ENCODE measurements around the gene CACNG5. TPM values are rescaled to one million over a fixed set of nuclear protein-coding genes. Genes with fewer than 3 reads are reported as not detected.

Gene CACNG5
- total RNA-seq, 4 donors from 2014 or later, result not detected

DNA sequence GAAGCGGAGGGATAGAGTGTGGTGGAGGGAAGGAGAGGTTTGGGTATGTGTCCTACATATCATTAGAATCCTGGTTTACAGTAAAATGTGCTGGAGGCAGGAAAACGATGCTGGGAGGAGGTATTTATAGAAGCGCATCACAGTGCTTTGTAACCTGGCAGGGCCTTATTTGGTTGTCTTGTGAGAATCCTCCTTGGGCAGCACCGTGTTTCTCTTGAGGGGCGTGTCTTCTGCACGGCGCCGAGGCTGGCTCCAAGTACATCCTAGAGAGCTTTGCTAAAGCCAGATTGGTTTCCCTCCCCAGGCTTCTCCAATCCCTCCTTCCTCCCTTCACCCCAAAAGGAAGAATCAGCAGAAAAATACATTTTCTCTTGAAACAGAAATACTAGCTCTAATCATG is 24.4 kb downstream of the CACNG5 start:
- Histone ChIP-seq H3K9me3 (no peaks in the 10 kb centered on the region), H3K27ac (no peak overlapping the region), H3K36me3 (no peaks in the 10 kb centered on the region), H3K4me1 (no peaks in the 10 kb centered on the region), H3K27me3 (no peaks in the 10 kb centered on the region), H3K4me3 (no peak overlapping the region)
- no peak for DNase-seq
- no peak for TF ChIP-seq POLR2A (IDR thresholded peaks at IDR 0.05)
- TF ChIP-seq CTCF (IDR thresholded peaks at IDR 0.05), result no peak

DNA sequence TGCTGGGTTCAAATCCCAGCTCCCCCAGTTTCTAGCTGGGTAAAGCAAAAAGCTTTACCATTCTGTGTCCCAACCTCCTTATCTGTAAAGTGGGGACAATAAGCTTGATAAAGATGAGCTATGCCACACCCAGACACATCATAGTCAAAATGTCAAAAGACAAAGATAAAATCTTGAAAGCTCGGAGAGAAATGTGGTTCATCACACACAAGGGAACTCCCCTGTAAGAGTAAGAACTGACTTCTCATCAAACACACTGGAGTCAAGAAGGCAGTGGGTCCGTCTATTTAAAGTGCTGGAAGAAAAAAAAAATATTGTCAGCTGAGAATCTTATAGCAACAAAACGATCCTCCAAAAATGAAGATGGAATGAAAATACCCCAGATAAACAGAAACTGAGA is 25.3 kb downstream of the CACNG5 start:
- Histone ChIP-seq H3K9me3 (no peaks in the 10 kb centered on the region), H3K4me3 (no peak overlapping the region), H3K27ac (no peak overlapping the region), H3K27me3 (no peaks in the 10 kb centered on the region), H3K36me3 (no peaks in the 10 kb centered on the region), H3K4me1 (no peaks in the 10 kb centered on the region)
- DNase-seq, result no peak
- TF ChIP-seq CTCF (IDR thresholded peaks at IDR 0.05) (no peak), POLR2A (IDR thresholded peaks at IDR 0.05) (no peak)

DNA sequence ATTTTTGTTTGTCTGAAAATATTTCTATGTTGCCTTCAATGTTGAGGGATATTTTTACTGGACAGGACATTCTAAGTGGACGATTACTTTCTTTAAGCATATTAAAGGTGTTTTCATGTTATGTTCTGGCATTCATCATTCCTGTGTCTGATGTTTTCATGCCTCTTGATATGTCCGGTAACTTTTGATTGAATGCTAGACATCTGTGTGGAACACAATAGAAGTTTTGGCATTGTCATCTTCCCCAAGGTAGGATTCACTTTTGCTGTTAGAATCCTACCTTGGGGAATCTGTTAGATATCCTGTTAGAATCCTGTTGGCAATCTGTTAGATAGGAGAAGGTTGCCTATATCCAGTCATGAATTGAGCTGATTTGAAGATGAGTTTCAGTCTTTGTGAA is 28.9 kb downstream of the CACNG5 start:
- no peaks in the 10 kb centered on the region for H3K27me3 ChIP-seq
- no peak for TF ChIP-seq CTCF (IDR thresholded peaks at IDR 0.05)
- TF ChIP-seq POLR2A (IDR thresholded peaks at IDR 0.05), result no peak
- DNase-seq, result no peak
- H3K4me3 ChIP-seq, result no peak overlapping the region
- no peaks in the 10 kb centered on the region for H3K36me3 ChIP-seq
- H3K4me1 ChIP-seq, result no peaks in the 10 kb centered on the region
- no peaks in the 10 kb centered on the region for H3K9me3 ChIP-seq
- H3K27ac ChIP-seq, result no peak overlapping the region

DNA sequence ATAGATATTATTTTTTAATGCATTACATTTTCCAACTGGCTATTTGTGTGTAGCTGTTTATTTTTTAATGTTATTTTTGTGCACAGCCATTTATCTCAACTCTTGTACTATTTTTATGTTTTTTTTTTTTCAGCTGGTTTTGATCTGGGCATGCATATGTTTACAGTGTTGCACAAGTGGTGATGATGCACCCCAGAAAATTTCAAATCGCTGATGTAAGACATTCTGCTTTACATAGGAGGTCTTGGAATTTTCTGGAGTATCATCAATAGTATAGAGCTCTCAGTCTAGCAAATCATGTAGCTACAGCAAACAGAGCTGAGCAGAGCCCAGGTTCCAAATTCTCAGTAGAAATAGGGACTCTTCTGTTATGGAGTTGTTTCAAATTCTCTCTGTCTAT is 30.2 kb downstream of the CACNG5 start:
- Histone ChIP-seq H3K27me3 (no peaks in the 10 kb centered on the region), H3K4me3 (no peak overlapping the region), H3K4me1 (no peaks in the 10 kb centered on the region), H3K36me3 (no peaks in the 10 kb centered on the region), H3K9me3 (no peaks in the 10 kb centered on the region), H3K27ac (no peak overlapping the region)
- DNase-seq, result no peak
- TF ChIP-seq POLR2A (IDR thresholded peaks at IDR 0.05), result no peak
- no peak for TF ChIP-seq CTCF (IDR thresholded peaks at IDR 0.05)

DNA sequence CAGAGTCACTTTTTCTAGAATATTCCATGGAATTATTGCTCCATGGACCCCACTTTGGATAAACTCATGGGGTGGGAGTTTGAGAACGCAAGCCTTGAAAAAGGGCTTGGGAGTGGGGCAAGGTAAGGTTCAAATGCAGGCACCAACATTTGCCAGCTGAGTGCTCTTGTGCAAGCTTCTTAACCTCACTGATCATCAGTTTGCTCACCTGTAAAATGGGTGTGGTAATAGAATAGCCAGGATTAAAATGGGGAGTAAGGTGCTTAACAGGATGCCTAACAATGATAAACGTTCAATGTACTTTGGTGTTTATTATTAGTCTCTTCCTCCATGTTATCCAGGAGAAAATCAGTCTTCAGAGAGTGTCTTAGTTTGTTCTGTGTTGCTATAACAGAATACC is 39.0 kb downstream of the CACNG5 start:
- no peaks in the 10 kb centered on the region for H3K27me3 ChIP-seq
- TF ChIP-seq CTCF (IDR thresholded peaks at IDR 0.05) (no peak), POLR2A (IDR thresholded peaks at IDR 0.05) (no peak)
- no peak overlapping the region for H3K27ac ChIP-seq
- no peak overlapping the region for H3K4me3 ChIP-seq
- no peak for DNase-seq
- no peaks in the 10 kb centered on the region for H3K9me3 ChIP-seq
- H3K4me1 ChIP-seq, result no peaks in the 10 kb centered on the region
- H3K36me3 ChIP-seq, result no peaks in the 10 kb centered on the region

DNA sequence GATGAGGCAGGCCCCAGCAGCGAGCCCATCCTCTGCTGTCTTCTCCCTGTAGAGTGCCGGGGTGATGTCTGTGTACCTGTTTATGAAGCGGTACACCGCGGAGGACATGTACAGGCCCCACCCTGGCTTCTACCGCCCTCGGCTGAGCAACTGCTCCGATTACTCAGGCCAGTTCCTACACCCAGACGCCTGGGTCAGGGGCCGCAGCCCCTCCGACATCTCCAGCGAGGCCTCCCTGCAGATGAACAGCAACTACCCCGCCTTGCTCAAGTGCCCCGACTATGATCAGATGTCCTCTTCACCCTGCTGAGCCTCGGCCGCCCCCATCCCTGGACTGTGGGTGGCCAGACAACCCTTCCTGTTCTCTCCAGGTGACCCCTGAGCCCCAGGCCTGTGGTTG is 50.0 kb downstream of the CACNG5 start:
- no peaks in the 10 kb centered on the region for H3K9me3 ChIP-seq
- no peaks in the 10 kb centered on the region for H3K27me3 ChIP-seq
- no peaks in the 10 kb centered on the region for H3K36me3 ChIP-seq
- H3K4me3 ChIP-seq, result no peak overlapping the region
- no peak for DNase-seq
- TF ChIP-seq POLR2A (IDR thresholded peaks at IDR 0.05) (no peak), CTCF (IDR thresholded peaks at IDR 0.05) (no peak)
- no peak overlapping the region for H3K27ac ChIP-seq
- H3K4me1 ChIP-seq, result no peaks in the 10 kb centered on the region
